Left lung (tissue), 10 donors: ENCODE data around the gene CCDC86. TPM values are rescaled to one million over a fixed set of nuclear protein-coding genes. Genes with fewer than 3 reads are reported as not detected.

Source experiments
- ATAC-seq: fragments of 200-7000 bp; cut with Tn5 transposase; one replicate; pipeline ENCODE4 v1.9.1; 2020; ENCODE audit warnings: moderate library complexity
- DNase-seq, 4 donors: peaks; one replicate each; pipeline ENCODE4 v3.0.0-alpha.2; 2013 to 2020
- H3K27ac ChIP-seq, 2 donors: fragments of 200-600 bp; sonication (generic) in 1 of 2; one replicate each; pipeline versions ENCODE4 v1.5.0 to v1.8.0; 2020 to 2021
- H3K27me3 ChIP-seq, 2 donors: fragments of 200-600 bp; sonication (generic) in 1 of 2; one replicate each; pipeline versions ENCODE4 v1.5.0 to v1.8.0; 2020 to 2021
- H3K36me3 ChIP-seq, 2 donors: fragments of 200-600 bp; sonication (generic) in 1 of 2; one replicate each; pipeline versions ENCODE4 v1.5.0 to v1.8.0; 2020 to 2021
- H3K4me1 ChIP-seq, 2 donors: fragments of 200-600 bp; one replicate each; pipeline ENCODE4 v1.8.0; 2021
- H3K4me3 ChIP-seq, 2 donors: fragments of 200-600 bp; sonication (generic) in 1 of 2; one replicate each; pipeline versions ENCODE4 v1.5.0 to v1.8.0; 2020 to 2021; ENCODE audit warnings: mild to moderate bottlenecking in 1 of 2
- H3K9me3 ChIP-seq, 2 donors: fragments of 200-600 bp; sonication (generic) in 1 of 2; one replicate each; pipeline versions ENCODE4 v1.5.0 to v1.8.0; 2020 to 2021
- CTCF ChIP-seq, 2 donors: fragments of 200-600 bp; sonication (generic) in 1 of 2; IDR thresholded peaks; one replicate each; pipeline versions ENCODE4 v1.5.0 to v1.8.0; 2021; ENCODE audit warnings: antibody characterized with exemption in 2 of 2
- intact Hi-C, 2 donors: fragments of 100-400 bp; cut with DNase I; formaldehyde crosslinking; loops; one replicate each; pipeline versions ENCODE4 v1.11.2 to v1.14.2; 2022
- polyA plus RNA-seq, 6 donors: library from polyadenylated mRNA; unstranded; fragments of 120-200 nt; gene quantifications; one replicate each; pipeline ENCODE4 v1.2.1, GENCODE V29; 2013; ENCODE audit not compliant: insufficient read length in 6 of 6
- total RNA-seq, 2 donors: library from RNA; stranded (reverse); fragmentation: NEBNext Ultra II Directional; extraction: Animal tissue kit (Norgen Biotek cat#: 25700); gene quantifications; one replicate each; pipeline ENCODE4 v1.2.1, GENCODE V29; 2021
- donor health status: DM: no; HTN: yes; CAD: no.
- donor health status: DM: no; HTN: no; CAD: no.

The CCDC86 gene
- total and polyA plus RNA-seq, 8 donors, result 10.2 to 23.1 (median 16.5) TPM

- no peak for TF ChIP-seq CTCF (IDR thresholded peaks at IDR 0.05)
- peaks cover 0 to 14% of the 10 kb centered on the region in 2 donors for H3K4me1 ChIP-seq
- intact Hi-C loops, result no loop called here
- peaks cover 0 to 7% of the 10 kb centered on the region in 2 donors for H3K27me3 ChIP-seq
- ATAC-seq, result no peak
- H3K4me3 ChIP-seq, result no peak overlapping the region
- no peak for DNase-seq
- no peaks in the 10 kb centered on the region for H3K36me3 ChIP-seq
- no peak overlapping the region for H3K27ac ChIP-seq
- H3K9me3 ChIP-seq, result no peaks in the 10 kb centered on the region
These were observed 27.0 kb downstream of the CCDC86 start for GRCh38 chr11:60868682-60869450.

GRCh38 chr11:60869451-60869825 lies 27.5 kb downstream of the CCDC86 start:
- H3K27me3 ChIP-seq, result peaks cover 0 to 7% of the 10 kb centered on the region in 2 donors

GRCh38 chr11:60870276-60870675 lies 28.4 kb downstream of the CCDC86 start:
- ATAC-seq (no peak), DNase-seq (no peak)
- peaks cover 0 to 7% of the 10 kb centered on the region in 2 donors for H3K27me3 ChIP-seq
- H3K4me3 ChIP-seq, result no peak overlapping the region
- no peak overlapping the region for H3K27ac ChIP-seq
- no peaks in the 10 kb centered on the region for H3K36me3 ChIP-seq
- intact Hi-C loops, result no loop called here
- no peak for TF ChIP-seq CTCF (IDR thresholded peaks at IDR 0.05)
- no peaks in the 10 kb centered on the region for H3K9me3 ChIP-seq
- H3K4me1 ChIP-seq, result peaks cover 0 to 14% of the 10 kb centered on the region in 2 donors

More at GRCh38 chr11:60869451-60869825, 27.5 kb downstream of the CCDC86 start:
- H3K9me3 ChIP-seq, result no peaks in the 10 kb centered on the region
- H3K36me3 ChIP-seq, result no peaks in the 10 kb centered on the region
- no peak for TF ChIP-seq CTCF (IDR thresholded peaks at IDR 0.05)
- ATAC-seq (no peak), DNase-seq (no peak)
- no peak overlapping the region for H3K4me3 ChIP-seq
- H3K27ac ChIP-seq, result no peak overlapping the region
- H3K4me1 ChIP-seq, result peaks cover 0 to 14% of the 10 kb centered on the region in 2 donors
- intact Hi-C loops, result no loop called here

- intact Hi-C loops, result no loop called here
- no peak overlapping the region for H3K27ac ChIP-seq
- DNase-seq (no peak), ATAC-seq (no peak)
- peaks cover 0 to 14% of the 10 kb centered on the region in 2 donors for H3K4me1 ChIP-seq
- H3K9me3 ChIP-seq, result no peaks in the 10 kb centered on the region
- no peak for TF ChIP-seq CTCF (IDR thresholded peaks at IDR 0.05)
- H3K27me3 ChIP-seq, result peaks cover 0 to 7% of the 10 kb centered on the region in 2 donors
- no peak overlapping the region for H3K4me3 ChIP-seq
- H3K36me3 ChIP-seq, result no peaks in the 10 kb centered on the region
These were observed 28.9 kb downstream of the CCDC86 start for GRCh38 chr11:60870733-60871377.

GRCh38 chr11:60871378-60872061 lies 29.6 kb downstream of the CCDC86 start:
- Histone ChIP-seq H3K36me3 (no peaks in the 10 kb centered on the region), H3K4me1 (peaks cover 0 to 14% of the 10 kb centered on the region in 2 donors), H3K4me3 (no peak overlapping the region), H3K9me3 (no peaks in the 10 kb centered on the region), H3K27me3 (peaks cover 0 to 7% of the 10 kb centered on the region in 2 donors), H3K27ac (no peak overlapping the region)
- no peak for DNase-seq
- intact Hi-C loops, result no loop called here
- ATAC-seq, result peak; percentile 64
- no peak for TF ChIP-seq CTCF (IDR thresholded peaks at IDR 0.05)
